ENCODE measurements around the gene CD47.

GRCh38 chr3:108008931-108009639 lies 81.7 kb downstream of the CD47 start:
- TF ChIP-seq, protein P1, sequence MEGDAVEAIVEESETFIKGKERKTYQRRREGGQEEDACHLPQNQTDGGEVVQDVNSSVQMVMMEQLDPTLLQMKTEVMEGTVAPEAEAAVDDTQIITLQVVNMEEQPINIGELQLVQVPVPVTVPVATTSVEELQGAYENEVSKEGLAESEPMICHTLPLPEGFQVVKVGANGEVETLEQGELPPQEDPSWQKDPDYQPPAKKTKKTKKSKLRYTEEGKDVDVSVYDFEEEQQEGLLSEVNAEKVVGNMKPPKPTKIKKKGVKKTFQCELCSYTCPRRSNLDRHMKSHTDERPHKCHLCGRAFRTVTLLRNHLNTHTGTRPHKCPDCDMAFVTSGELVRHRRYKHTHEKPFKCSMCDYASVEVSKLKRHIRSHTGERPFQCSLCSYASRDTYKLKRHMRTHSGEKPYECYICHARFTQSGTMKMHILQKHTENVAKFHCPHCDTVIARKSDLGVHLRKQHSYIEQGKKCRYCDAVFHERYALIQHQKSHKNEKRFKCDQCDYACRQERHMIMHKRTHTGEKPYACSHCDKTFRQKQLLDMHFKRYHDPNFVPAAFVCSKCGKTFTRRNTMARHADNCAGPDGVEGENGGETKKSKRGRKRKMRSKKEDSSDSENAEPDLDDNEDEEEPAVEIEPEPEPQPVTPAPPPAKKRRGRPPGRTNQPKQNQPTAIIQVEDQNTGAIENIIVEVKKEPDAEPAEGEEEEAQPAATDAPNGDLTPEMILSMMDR (conservative IDR thresholded peaks at IDR 0.05; ENCODE audit: low read depth, low read length), result no peak
- TF ChIP-seq EZH2phosphoT487 (IDR thresholded peaks at IDR 0.05; ENCODE audit: borderline replicate concordance, low read length) (no peak), EZH2 (IDR thresholded peaks at IDR 0.05; ENCODE audit: low read length, unreplicated experiment) (no peak)

Measured in PC-3 (cell line).